Osteoblast (primary cell): Measurements from ENCODE around the gene OSCP1. TPM values are rescaled to one million over a fixed set of nuclear protein-coding genes. Genes with fewer than 3 reads are reported as not detected.

Experiments used
- DNase-seq: peaks from one replicate; pipeline ENCODE4 v3.0.0; 2011; ENCODE audit warnings: low spot score, mixed read lengths; ENCODE audit not compliant: insufficient read length; ENCODE audit errors: missing footprints
- H2AFZ ChIP-seq: 2 replicates; pipeline ENCODE4 v1.6.0; 2011; ENCODE audit warnings: mild to moderate bottlenecking, low read length
- H3K27ac ChIP-seq: 2 replicates; pipeline ENCODE4 v1.5.1; 2011; ENCODE audit warnings: mild to moderate bottlenecking, low read depth, low read length, moderate library complexity
- H3K27me3 ChIP-seq: 2 replicates; pipeline ENCODE4 v1.6.0; 2012; ENCODE audit warnings: mild to moderate bottlenecking, control low read depth, inconsistent platforms, low read length, moderate library complexity; ENCODE audit not compliant: insufficient read depth
- H3K36me3 ChIP-seq: 2 replicates; pipeline ENCODE4 v1.5.1; 2011; ENCODE audit warnings: mild to moderate bottlenecking, low read length, control low read depth, moderate library complexity; ENCODE audit not compliant: insufficient read depth
- H3K4me1 ChIP-seq: 2 replicates; pipeline ENCODE4 v1.5.1; 2011; ENCODE audit warnings: mild to moderate bottlenecking, low read length, control low read depth, moderate library complexity; ENCODE audit not compliant: insufficient read depth
- H3K4me2 ChIP-seq: 2 replicates; pipeline ENCODE4 v1.6.0; 2011; ENCODE audit warnings: mild to moderate bottlenecking, low read length; ENCODE audit not compliant: insufficient read depth
- H3K4me3 ChIP-seq: fragments of 200-600 bp; sonication (generic); 3 replicates; pipeline ENCODE4 v1.5.1; 2012; ENCODE audit warnings: mild to moderate bottlenecking, low read length, inconsistent platforms; ENCODE audit not compliant: insufficient read depth
- H3K79me2 ChIP-seq: 2 replicates; pipeline ENCODE4 v1.6.0; 2012; ENCODE audit warnings: mild to moderate bottlenecking, low read length, control low read depth, inconsistent platforms; ENCODE audit not compliant: insufficient read depth
- H3K9me3 ChIP-seq: 2 replicates; pipeline ENCODE4 v1.5.1; 2011; ENCODE audit warnings: low read depth, low read length, control low read depth
- H4K20me1 ChIP-seq: 2 replicates; pipeline ENCODE4 v1.6.0; 2012; ENCODE audit warnings: mild to moderate bottlenecking, low read length, control low read depth; ENCODE audit not compliant: insufficient read depth
- total RNA-seq: library from RNA; depleted of rRNA; stranded (reverse); fragments of >200 nt; gene quantifications from 2 replicates; pipeline ENCODE4 v1.2.3, GENCODE V29; 2012
- TF ChIP-seq, protein P1 (sequence below): IDR thresholded peaks from 2 replicates; pipeline ENCODE4 v1.5.1; 2011; ENCODE audit warnings: mild to moderate bottlenecking, low read depth, low read length, moderate library complexity; ENCODE audit errors: extremely low read depth

Gene OSCP1
- total RNA-seq, 1 donor = 14.5 TPM

DNA sequence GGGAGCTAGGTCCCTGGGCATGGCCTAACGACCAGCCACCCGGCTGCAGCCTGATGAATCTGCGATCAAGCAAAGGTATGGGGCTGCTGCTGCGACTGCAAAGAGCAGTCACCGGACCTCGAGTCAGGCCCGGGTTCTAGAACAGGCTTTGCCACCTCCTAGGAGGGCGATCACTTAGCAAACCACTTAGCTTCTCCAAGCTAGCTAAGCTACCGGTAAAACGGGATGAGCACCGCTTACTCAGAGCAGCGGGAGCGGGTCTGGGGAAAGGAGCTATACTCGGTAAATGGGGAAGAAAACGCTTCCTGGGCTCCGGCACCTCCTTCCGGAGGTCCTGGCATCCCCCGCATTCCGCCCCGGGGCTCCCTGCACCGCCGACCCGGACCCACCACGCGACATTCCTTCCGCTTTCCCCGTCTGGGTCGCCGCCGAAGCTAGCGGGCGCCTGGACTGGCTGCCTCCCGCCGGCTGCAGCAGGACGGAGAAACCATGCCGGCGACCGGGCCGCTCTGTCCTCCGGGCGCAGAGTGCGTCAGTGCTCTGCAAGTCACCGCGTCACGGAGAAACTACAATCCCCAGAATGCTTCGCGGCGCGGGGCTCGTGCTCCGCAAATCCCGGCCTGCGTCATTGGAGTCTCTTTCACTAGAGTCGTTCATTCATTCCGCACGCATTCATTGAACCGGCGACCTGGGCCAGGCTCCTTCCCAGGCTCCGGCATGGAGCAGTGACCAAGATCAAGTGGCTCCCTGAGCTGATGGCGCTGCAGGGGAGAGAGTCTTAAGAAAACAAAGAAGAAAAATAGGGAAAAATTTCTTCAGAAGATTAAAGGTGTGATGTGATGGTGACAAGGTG, 52.6 kb downstream of the OSCP1 start, which contains the start of gene LSM10:
LSM10 (minus strand) TSS at position 531 of the 853 bp plus-strand sequence. CDS start 3,779 bp downstream, outside the sequence.
- Histone ChIP-seq H3K4me1 (peaks cover 23% of the 10 kb centered on the region), H3K27ac (peak within 1 kb of the TSS; percentile 93), H3K9me3 (no peaks in the 10 kb centered on the region), H3K79me2 (peaks cover 51% of the 10 kb centered on the region), H2AFZ (peak within 1 kb of the TSS; percentile 92), H3K36me3 (peaks cover 17% of the 10 kb centered on the region), H3K27me3 (no peaks in the 10 kb centered on the region), H4K20me1 (peaks cover 4% of the 10 kb centered on the region), H3K4me2 (peak within 1 kb of the TSS; percentile 79), H3K4me3 (peak within 1 kb of the TSS; percentile 83)
- DNase-seq = peak; percentile 98
- TF ChIP-seq, protein P1, sequence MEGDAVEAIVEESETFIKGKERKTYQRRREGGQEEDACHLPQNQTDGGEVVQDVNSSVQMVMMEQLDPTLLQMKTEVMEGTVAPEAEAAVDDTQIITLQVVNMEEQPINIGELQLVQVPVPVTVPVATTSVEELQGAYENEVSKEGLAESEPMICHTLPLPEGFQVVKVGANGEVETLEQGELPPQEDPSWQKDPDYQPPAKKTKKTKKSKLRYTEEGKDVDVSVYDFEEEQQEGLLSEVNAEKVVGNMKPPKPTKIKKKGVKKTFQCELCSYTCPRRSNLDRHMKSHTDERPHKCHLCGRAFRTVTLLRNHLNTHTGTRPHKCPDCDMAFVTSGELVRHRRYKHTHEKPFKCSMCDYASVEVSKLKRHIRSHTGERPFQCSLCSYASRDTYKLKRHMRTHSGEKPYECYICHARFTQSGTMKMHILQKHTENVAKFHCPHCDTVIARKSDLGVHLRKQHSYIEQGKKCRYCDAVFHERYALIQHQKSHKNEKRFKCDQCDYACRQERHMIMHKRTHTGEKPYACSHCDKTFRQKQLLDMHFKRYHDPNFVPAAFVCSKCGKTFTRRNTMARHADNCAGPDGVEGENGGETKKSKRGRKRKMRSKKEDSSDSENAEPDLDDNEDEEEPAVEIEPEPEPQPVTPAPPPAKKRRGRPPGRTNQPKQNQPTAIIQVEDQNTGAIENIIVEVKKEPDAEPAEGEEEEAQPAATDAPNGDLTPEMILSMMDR = no peak

DNA sequence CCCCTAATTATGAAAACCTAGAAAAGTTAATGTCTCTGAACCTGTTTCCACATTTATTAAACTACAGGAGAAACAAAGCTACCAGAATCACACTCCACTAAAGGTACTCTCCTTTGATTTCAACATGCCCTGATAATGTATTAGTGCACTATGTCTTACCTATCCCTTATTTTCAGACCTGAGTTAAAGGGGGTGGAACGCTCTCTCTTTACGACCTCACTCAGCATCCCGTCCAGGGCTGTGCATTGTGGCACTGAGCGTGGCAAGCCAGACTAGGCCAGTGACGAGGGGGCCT, 53.2 kb downstream of the OSCP1 start:
- Histone ChIP-seq H3K9me3 (no peaks in the 10 kb centered on the region), H3K4me3 (peak overlapping the region; percentile 83), H3K36me3 (peaks cover 22% of the 10 kb centered on the region), H4K20me1 (peaks cover 4% of the 10 kb centered on the region), H2AFZ (peak overlapping the region; percentile 92), H3K27ac (peak overlapping the region; percentile 93), H3K4me1 (peaks cover 23% of the 10 kb centered on the region), H3K4me2 (peak overlapping the region; percentile 79), H3K79me2 (peaks cover 46% of the 10 kb centered on the region), H3K27me3 (no peaks in the 10 kb centered on the region)
- DNase-seq = no peak
- TF ChIP-seq, protein P1 = no peak

DNA sequence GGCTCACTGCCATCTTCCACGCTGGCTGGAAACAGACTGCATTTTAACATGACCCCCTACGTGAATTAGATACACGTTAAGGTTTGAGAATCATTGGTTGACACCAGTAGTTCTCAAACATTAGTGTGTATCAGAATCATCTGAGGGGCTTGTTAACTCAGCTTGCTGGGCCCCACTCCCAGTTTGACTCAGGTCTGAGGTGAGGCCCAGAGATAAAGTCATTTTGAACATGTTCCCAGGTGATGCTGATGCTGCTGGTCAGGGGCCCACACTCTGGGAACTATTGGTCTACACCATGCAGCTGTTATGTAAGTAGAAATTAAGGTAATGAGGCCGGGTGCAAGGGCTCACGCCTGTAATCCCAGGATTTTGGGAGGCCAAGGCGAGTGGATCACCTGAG, 53.9 kb downstream of the OSCP1 start:
- Histone ChIP-seq H3K4me1 (peaks cover 16% of the 10 kb centered on the region), H3K79me2 (peaks cover 40% of the 10 kb centered on the region), H3K27ac (peak overlapping the region; percentile 93), H2AFZ (no peak overlapping the region), H3K4me3 (no peak overlapping the region), H3K27me3 (no peaks in the 10 kb centered on the region), H4K20me1 (peaks cover 4% of the 10 kb centered on the region), H3K36me3 (peaks cover 28% of the 10 kb centered on the region), H3K9me3 (no peaks in the 10 kb centered on the region), H3K4me2 (peak overlapping the region; percentile 79)
- no peak for DNase-seq
- TF ChIP-seq, protein P1 = no peak

DNA sequence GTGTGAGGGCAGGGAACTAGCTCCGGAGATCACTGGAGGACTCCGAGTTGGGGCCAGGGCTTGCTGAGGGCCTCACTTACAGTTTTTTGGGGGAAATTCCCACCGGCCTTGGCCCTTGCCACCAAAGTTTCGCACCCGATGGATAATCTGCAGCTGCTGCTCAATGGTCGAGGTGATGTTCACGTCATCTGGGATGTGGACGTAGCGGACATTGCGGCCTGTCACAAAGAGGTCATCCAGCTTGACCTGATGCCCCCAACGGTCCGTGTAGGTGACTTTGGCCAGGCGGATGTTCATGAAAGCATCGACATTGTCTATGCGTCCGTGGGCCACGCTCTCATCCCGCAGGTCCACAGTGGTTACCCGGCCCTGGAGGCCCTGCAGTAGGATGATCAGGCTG, 56.6 kb downstream of the OSCP1 start:
- H3K4me2 ChIP-seq = no peak overlapping the region
- H4K20me1 ChIP-seq = peaks cover 4% of the 10 kb centered on the region
- TF ChIP-seq, protein P1 = no peak
- peaks cover 47% of the 10 kb centered on the region for H3K36me3 ChIP-seq
- no peaks in the 10 kb centered on the region for H3K9me3 ChIP-seq
- H3K79me2 ChIP-seq = peaks cover 38% of the 10 kb centered on the region
- H3K4me3 ChIP-seq = no peak overlapping the region
- no peak overlapping the region for H3K27ac ChIP-seq
- no peaks in the 10 kb centered on the region for H3K27me3 ChIP-seq
- H3K4me1 ChIP-seq = peaks cover 10% of the 10 kb centered on the region
- no peak for DNase-seq
- H2AFZ ChIP-seq = no peak overlapping the region
